GM12873 (cell line): ENCODE data around the gene ROBO2.

Source experiments
- CTCF ChIP-seq: IDR thresholded peaks from 2 replicates; pipeline ENCODE4 v1.5.1; 2012; ENCODE audit warnings: low read depth, mild to moderate bottlenecking, moderate library complexity, low read length, control low read depth; ENCODE audit not compliant: insufficient read depth; ENCODE audit errors: missing control alignments

ROBO2 gene

GRCh38 chr3:77500721-77501120, 460.8 kb downstream of the ROBO2 start:
- no peak for TF ChIP-seq CTCF

- TF ChIP-seq CTCF, result no peak
Observed at GRCh38 chr3:77506384-77506783, 466.5 kb downstream of the ROBO2 start.

GRCh38 chr3:77513542-77513941, 473.6 kb downstream of the ROBO2 start:
- TF ChIP-seq CTCF, result no peak

GRCh38 chr3:77514766-77515165, 474.9 kb downstream of the ROBO2 start:
- TF ChIP-seq CTCF, result no peak

- TF ChIP-seq CTCF, result no peak
Observed at GRCh38 chr3:77524463-77524862, 484.6 kb downstream of the ROBO2 start.

- TF ChIP-seq CTCF, result no peak
Observed at GRCh38 chr3:77524946-77525682, 485.2 kb downstream of the ROBO2 start.

GRCh38 chr3:77526573-77527113, 486.7 kb downstream of the ROBO2 start:
- no peak for TF ChIP-seq CTCF
